HepG2 (cell line): ENCODE data around the gene CA5B.

Source experiments
- BRF2 ChIP-seq: sonication (generic); formaldehyde crosslinking; IDR thresholded peaks from 2 replicates; pipeline ENCODE4 v1.8.1; 2022; ENCODE audit warnings: mild to moderate bottlenecking, missing genetic modification reagents
- FOSL2 ChIP-seq: sonication (generic); formaldehyde crosslinking; IDR thresholded peaks from 2 replicates; pipeline ENCODE4 v1.4.0; 2020; ENCODE audit warnings: missing genetic modification reagents
- FOXP4 ChIP-seq: sonication (generic); formaldehyde crosslinking; IDR thresholded peaks from 2 replicates; pipeline ENCODE4 v1.4.0; 2020; ENCODE audit warnings: missing genetic modification reagents
- GTF2F1 ChIP-seq: fragments of 150-350 bp; IDR thresholded peaks from 2 replicates; pipeline ENCODE4 v1.6.1; 2014; ENCODE audit warnings: low read length
- JUN ChIP-seq: sonication (generic); formaldehyde crosslinking; IDR thresholded peaks from 2 replicates; pipeline ENCODE4 v1.4.0; 2020; ENCODE audit warnings: mild to moderate bottlenecking, missing genetic modification reagents
- JUNB ChIP-seq: sonication (generic); formaldehyde crosslinking; IDR thresholded peaks from 2 replicates; pipeline ENCODE4 v1.8.0; 2022; ENCODE audit warnings: missing genetic modification reagents, mild to moderate bottlenecking, borderline replicate concordance
- MED8 ChIP-seq: sonication (generic); formaldehyde crosslinking; IDR thresholded peaks from 2 replicates; pipeline ENCODE4 v1.8.1; 2023; ENCODE audit warnings: mild to moderate bottlenecking, missing genetic modification reagents; ENCODE audit not compliant: insufficient replicate concordance
- POLR2A ChIP-seq, 2 experiments: IDR thresholded peaks; 2 replicates each; pipeline ENCODE4 v1.6.1; 2011; ENCODE audit warnings: low read depth in 2 of 2, low read length in 2 of 2, mild to moderate bottlenecking in 1 of 2, moderate library complexity in 1 of 2; ENCODE audit not compliant: insufficient read depth in 1 of 2
- POLR2G ChIP-seq: fragments of 200-400 bp; formaldehyde crosslinking; IDR thresholded peaks from 2 replicates; pipeline ENCODE4 v1.6.1; 2018; ENCODE audit warnings: mild to moderate bottlenecking, low read depth, low read length, moderate library complexity
- TF ChIP-seq, protein P1 (sequence below): sonication (generic); formaldehyde crosslinking; IDR thresholded peaks from 2 replicates; pipeline ENCODE4 v1.8.0; 2022; ENCODE audit warnings: missing genetic modification reagents, mild to moderate bottlenecking, borderline replicate concordance
- TF ChIP-seq, protein P2 (sequence below): sonication (generic); formaldehyde crosslinking; IDR thresholded peaks from 2 replicates; pipeline ENCODE4 v1.5.1; 2020; ENCODE audit warnings: mild to moderate bottlenecking, missing genetic modification reagents, moderate library complexity
- TF ChIP-seq, protein P3 (sequence below): sonication (generic); formaldehyde crosslinking; IDR thresholded peaks from 2 replicates; pipeline ENCODE4 v1.5.0; 2020; ENCODE audit warnings: mild to moderate bottlenecking, missing genetic modification reagents, moderate library complexity

GRCh38 chrX:15745179-15745578 is 7.1 kb downstream of the CA5B start:
- TF ChIP-seq, protein P1, sequence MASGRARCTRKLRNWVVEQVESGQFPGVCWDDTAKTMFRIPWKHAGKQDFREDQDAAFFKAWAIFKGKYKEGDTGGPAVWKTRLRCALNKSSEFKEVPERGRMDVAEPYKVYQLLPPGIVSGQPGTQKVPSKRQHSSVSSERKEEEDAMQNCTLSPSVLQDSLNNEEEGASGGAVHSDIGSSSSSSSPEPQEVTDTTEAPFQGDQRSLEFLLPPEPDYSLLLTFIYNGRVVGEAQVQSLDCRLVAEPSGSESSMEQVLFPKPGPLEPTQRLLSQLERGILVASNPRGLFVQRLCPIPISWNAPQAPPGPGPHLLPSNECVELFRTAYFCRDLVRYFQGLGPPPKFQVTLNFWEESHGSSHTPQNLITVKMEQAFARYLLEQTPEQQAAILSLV (CRISPR knock-in tag), result no peak
- TF ChIP-seq, protein P2, sequence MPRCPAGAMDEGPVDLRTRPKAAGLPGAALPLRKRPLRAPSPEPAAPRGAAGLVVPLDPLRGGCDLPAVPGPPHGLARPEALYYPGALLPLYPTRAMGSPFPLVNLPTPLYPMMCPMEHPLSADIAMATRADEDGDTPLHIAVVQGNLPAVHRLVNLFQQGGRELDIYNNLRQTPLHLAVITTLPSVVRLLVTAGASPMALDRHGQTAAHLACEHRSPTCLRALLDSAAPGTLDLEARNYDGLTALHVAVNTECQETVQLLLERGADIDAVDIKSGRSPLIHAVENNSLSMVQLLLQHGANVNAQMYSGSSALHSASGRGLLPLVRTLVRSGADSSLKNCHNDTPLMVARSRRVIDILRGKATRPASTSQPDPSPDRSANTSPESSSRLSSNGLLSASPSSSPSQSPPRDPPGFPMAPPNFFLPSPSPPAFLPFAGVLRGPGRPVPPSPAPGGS (CRISPR knock-in tag), result no peak
- TF ChIP-seq GTF2F1 (no peak), JUN (CRISPR knock-in tag) (no peak), FOSL2 (CRISPR knock-in tag) (no peak), MED8 (CRISPR knock-in tag) (no peak), JUNB (CRISPR knock-in tag) (no peak), POLR2G (no peak), POLR2A (IDR thresholded peaks at IDR 0.05; ENCODE audit: insufficient read depth in 1 of 2, low read depth in 2 of 2, low read length in 2 of 2) (no peak), FOXP4 (no peak), BRF2 (CRISPR knock-in tag) (no peak)
- TF ChIP-seq, protein P3, sequence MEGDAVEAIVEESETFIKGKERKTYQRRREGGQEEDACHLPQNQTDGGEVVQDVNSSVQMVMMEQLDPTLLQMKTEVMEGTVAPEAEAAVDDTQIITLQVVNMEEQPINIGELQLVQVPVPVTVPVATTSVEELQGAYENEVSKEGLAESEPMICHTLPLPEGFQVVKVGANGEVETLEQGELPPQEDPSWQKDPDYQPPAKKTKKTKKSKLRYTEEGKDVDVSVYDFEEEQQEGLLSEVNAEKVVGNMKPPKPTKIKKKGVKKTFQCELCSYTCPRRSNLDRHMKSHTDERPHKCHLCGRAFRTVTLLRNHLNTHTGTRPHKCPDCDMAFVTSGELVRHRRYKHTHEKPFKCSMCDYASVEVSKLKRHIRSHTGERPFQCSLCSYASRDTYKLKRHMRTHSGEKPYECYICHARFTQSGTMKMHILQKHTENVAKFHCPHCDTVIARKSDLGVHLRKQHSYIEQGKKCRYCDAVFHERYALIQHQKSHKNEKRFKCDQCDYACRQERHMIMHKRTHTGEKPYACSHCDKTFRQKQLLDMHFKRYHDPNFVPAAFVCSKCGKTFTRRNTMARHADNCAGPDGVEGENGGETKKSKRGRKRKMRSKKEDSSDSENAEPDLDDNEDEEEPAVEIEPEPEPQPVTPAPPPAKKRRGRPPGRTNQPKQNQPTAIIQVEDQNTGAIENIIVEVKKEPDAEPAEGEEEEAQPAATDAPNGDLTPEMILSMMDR (CRISPR knock-in tag), result no peak
